A549 (cell line): ENCODE data around the gene ASMTL.

Experiments used
- BHLHE40 ChIP-seq: IDR thresholded peaks from 2 replicates; pipeline ENCODE4 v1.6.1; 2012; ENCODE audit warnings: low read depth, low read length, inconsistent platforms
- TF ChIP-seq, protein P1 (sequence below): fragments of >200 bp; sonication (Bioruptor Twin); formaldehyde crosslinking; IDR thresholded peaks from 3 replicates; pipeline ENCODE4 v1.5.1; 2016

- TF ChIP-seq BHLHE40: no peak
- TF ChIP-seq, protein P1, sequence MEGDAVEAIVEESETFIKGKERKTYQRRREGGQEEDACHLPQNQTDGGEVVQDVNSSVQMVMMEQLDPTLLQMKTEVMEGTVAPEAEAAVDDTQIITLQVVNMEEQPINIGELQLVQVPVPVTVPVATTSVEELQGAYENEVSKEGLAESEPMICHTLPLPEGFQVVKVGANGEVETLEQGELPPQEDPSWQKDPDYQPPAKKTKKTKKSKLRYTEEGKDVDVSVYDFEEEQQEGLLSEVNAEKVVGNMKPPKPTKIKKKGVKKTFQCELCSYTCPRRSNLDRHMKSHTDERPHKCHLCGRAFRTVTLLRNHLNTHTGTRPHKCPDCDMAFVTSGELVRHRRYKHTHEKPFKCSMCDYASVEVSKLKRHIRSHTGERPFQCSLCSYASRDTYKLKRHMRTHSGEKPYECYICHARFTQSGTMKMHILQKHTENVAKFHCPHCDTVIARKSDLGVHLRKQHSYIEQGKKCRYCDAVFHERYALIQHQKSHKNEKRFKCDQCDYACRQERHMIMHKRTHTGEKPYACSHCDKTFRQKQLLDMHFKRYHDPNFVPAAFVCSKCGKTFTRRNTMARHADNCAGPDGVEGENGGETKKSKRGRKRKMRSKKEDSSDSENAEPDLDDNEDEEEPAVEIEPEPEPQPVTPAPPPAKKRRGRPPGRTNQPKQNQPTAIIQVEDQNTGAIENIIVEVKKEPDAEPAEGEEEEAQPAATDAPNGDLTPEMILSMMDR: no peak
These were observed 22.8 kb upstream of the ASMTL start for GRCh38 chrX:1475481-1475880.
